ENCODE results near the gene SNX8.

GRCh38 chr7:2211259-2211880 lies 102.9 kb downstream of the SNX8 start:
- TF ChIP-seq CTCF (IDR thresholded peaks at IDR 0.05; ENCODE audit: poor library complexity, severe bottlenecking): no peak
- no peak for TF ChIP-seq POLR2AphosphoS5 (IDR thresholded peaks at IDR 0.05)
- no peak for TF ChIP-seq EZH2 (IDR thresholded peaks at IDR 0.05; ENCODE audit: borderline replicate concordance, insufficient read depth, low read length, poor library complexity, severe bottlenecking)
- TF ChIP-seq MXI1 (conservative IDR thresholded peaks at IDR 0.05; ENCODE audit: poor library complexity, severe bottlenecking): no peak
- no peak for TF ChIP-seq SMC3 (conservative IDR thresholded peaks at IDR 0.05; ENCODE audit: poor library complexity)

All from neural cell (in vitro differentiated cells).